Testis (tissue), 3 donors: ENCODE measurements around the gene PHRF1. TPM values are rescaled to one million over a fixed set of nuclear protein-coding genes. Genes with fewer than 3 reads are reported as not detected.

Experiments used
- DNase-seq: peaks from one replicate; pipeline ENCODE4 v3.0.0-alpha.2; 2019
- H3K27ac ChIP-seq, 2 donors: fragments of 200-600 bp; sonication (generic); one replicate each; pipeline ENCODE4 v1.5.1; 2019
- H3K27me3 ChIP-seq: fragments of 200-600 bp; sonication (generic); one replicate; pipeline ENCODE4 v1.5.1; 2019
- H3K36me3 ChIP-seq: fragments of 200-600 bp; sonication (generic); one replicate; pipeline ENCODE4 v1.5.1; 2017; ENCODE audit warnings: low read depth; ENCODE audit errors: missing control alignments
- H3K4me1 ChIP-seq: fragments of 200-600 bp; sonication (generic); one replicate; pipeline ENCODE4 v1.5.1; 2019
- H3K4me3 ChIP-seq, 2 donors: fragments of 200-600 bp; sonication (generic); one replicate each; pipeline ENCODE4 v1.5.1; 2017 to 2019
- H3K9me3 ChIP-seq: fragments of 200-600 bp; sonication (generic); one replicate; pipeline ENCODE4 v1.5.1; 2017
- POLR2A ChIP-seq: fragments of 450-650 bp; IDR thresholded peaks from one replicate; pipeline ENCODE4 v1.6.1; 2017; ENCODE audit warnings: antibody characterized with exemption, mild to moderate bottlenecking, moderate library complexity
- WGBS, 2 donors: methylation state at CpG; one replicate each; pipeline ENCODE4 v1.1.5; 2018; 5-methylcytosine and 5-hydroxymethylcytosine counted together
- intact Hi-C: fragments of 100-400 bp; cut with DNase I; formaldehyde crosslinking; loops from one replicate; pipeline ENCODE4 v1.15.1; 2023; ENCODE audit warnings: low total_unique reads
- polyA plus RNA-seq: library from polyadenylated mRNA; stranded (reverse); fragments of 350-450 nt; fragmentation: Illumina TruSeq; extraction: RNeasy Lipid Tissue Mini Kit (QIAGEN cat#74804); gene quantifications from one replicate; pipeline ENCODE4 v1.2.3, GENCODE V29; 2014; ENCODE audit warnings: low read depth, low replicate concordance; ENCODE audit not compliant: insufficient read depth
- total RNA-seq, 2 donors: library from RNA; depleted of rRNA; stranded (reverse); fragments of >200 nt; gene quantifications; one replicate each; pipeline ENCODE4 v1.2.3, GENCODE V29; 2016
- TF ChIP-seq, protein P1 (sequence below), 3 experiments: fragments of 450-650 bp in 2 of 3; fragments of 200-600 bp in 1 of 3; sonication (generic) in 1 of 3; IDR thresholded peaks; one replicate each; pipeline ENCODE4 v1.5.1; 2016 to 2019; ENCODE audit warnings: antibody characterized with exemption in 3 of 3, mild to moderate bottlenecking in 2 of 3, moderate library complexity in 1 of 3

The PHRF1 gene
- total and polyA plus RNA-seq, 3 donors from 2014 or later, result 30.2 to 74.4 (median 62.9) TPM

DNA sequence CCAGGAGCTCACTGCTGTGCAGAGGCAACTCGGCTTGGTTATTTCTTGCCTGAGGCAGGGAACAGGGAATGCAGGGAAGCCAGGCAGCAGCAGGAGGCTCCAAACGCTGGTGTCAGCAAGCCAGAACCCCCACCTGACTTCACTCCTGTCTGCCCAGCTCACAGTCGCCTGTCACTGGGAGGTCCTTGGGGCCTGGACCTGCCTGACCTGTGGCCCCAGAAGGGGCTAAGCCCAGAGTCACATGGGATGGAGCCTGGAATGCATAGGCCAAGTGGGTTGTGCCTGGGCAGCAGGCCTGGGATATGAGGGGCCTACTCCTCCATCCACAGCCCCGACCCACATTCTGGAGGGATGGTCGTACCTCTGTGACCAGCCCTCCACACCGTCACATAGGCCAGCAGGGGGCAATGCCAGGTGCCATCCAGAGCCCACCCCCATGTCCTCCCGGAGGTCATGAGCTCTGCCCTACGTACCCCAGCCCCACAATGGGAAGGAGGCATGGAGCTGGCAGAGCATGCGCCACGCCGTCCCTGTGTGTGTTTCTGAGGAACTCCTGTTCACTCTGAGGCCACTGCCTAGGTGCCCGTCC lies 10.3 kb upstream of the PHRF1 start:
- intact Hi-C loops, result no loop called here
- Histone ChIP-seq H3K9me3 (no peaks in the 10 kb centered on the region), H3K27ac (no peak overlapping the region), H3K4me3 (no peak overlapping the region), H3K36me3 (no peaks in the 10 kb centered on the region), H3K27me3 (no peaks in the 10 kb centered on the region), H3K4me1 (peaks cover 14% of the 10 kb centered on the region)
- DNase-seq, result no peak
- WGBS, 2 donors, result 88 to 93% methylated on average over 3 to 11 of the region's 12 CpGs
- TF ChIP-seq, protein P1, sequence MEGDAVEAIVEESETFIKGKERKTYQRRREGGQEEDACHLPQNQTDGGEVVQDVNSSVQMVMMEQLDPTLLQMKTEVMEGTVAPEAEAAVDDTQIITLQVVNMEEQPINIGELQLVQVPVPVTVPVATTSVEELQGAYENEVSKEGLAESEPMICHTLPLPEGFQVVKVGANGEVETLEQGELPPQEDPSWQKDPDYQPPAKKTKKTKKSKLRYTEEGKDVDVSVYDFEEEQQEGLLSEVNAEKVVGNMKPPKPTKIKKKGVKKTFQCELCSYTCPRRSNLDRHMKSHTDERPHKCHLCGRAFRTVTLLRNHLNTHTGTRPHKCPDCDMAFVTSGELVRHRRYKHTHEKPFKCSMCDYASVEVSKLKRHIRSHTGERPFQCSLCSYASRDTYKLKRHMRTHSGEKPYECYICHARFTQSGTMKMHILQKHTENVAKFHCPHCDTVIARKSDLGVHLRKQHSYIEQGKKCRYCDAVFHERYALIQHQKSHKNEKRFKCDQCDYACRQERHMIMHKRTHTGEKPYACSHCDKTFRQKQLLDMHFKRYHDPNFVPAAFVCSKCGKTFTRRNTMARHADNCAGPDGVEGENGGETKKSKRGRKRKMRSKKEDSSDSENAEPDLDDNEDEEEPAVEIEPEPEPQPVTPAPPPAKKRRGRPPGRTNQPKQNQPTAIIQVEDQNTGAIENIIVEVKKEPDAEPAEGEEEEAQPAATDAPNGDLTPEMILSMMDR (IDR thresholded peaks at IDR 0.05), result no peak
- no peak for TF ChIP-seq POLR2A

DNA sequence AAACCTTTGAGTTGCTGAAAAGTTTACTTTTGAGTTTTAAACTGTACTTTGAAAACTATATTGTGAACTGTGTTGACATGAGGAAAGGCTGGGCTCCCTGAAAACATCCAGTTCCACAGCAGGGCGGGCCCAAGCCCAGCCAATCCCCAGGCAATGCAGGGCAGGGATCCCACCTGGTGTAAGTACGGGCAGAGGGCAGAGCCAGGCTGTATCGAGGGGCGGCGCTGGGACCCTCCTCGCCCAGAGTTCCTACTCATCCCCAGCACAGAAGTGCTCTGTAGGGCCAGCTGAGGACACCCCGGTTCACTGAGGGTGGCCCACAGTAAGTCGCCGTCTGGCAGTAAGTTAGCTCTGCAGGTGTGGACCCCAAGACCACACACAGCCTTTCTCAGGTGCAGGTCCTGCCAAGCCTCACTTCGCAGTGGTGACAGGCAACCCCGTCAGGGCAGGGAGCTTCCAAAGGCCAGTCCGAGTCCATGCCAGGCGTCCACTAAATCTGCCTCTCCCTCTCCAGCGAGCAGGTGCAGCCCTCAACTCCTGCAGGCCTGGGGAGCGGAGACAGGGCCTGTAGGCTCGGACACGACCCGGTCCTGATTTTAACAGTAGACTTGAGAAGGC lies 9.2 kb upstream of the PHRF1 start:
- TF ChIP-seq, protein P1 (IDR thresholded peaks at IDR 0.05), result no peak
- TF ChIP-seq POLR2A, result no peak
- peaks cover 14% of the 10 kb centered on the region for H3K4me1 ChIP-seq
- no peak for DNase-seq
- H3K9me3 ChIP-seq, result no peaks in the 10 kb centered on the region
- H3K27ac ChIP-seq, result no peak overlapping the region
- intact Hi-C loops, result no loop called here
- 85 to 92% methylated on average over 11 to 18 of the region's 18 CpGs for WGBS, 2 donors
- H3K27me3 ChIP-seq, result no peaks in the 10 kb centered on the region
- H3K36me3 ChIP-seq, result no peaks in the 10 kb centered on the region
- H3K4me3 ChIP-seq, result no peak overlapping the region

DNA sequence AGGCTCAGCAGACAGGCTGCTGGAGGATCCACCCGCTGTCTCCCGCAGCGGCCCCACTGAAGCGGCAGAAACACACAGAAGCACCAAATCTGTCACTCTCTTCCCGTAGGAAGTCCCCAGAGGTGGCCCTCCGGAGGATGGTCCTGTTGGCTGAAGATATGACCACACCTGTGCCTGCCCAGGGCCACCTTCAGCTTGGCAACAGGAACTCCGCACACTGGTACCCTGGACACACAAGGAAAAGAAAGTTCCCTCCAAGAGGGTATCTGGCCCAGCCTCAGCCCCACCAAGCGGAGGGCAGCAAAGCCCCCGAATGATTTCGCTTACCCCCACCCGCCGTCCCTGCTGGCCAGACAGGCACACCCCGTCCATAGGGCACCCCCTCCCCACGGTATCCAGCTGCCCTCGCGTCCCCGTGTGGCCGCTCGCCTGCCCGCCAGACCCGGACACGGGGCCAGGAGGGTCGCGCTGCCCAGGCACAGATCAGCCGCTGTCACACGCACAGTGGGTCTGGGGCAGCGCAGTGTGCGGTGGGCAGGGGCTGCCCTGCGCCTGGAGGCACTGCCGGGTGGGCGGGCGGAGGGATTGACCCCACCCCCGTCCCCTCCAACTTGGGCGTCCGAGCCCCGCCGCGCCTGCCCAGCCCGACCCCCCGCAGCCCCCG lies 8.5 kb upstream of the PHRF1 start:
- Histone ChIP-seq H3K9me3 (no peaks in the 10 kb centered on the region), H3K4me3 (peak overlapping the region; percentile 59 to 61), H3K27ac (peak overlapping the region; percentile 68 to 87), H3K4me1 (peaks cover 14% of the 10 kb centered on the region), H3K27me3 (no peaks in the 10 kb centered on the region), H3K36me3 (no peaks in the 10 kb centered on the region)
- DNase-seq, result no peak
- intact Hi-C loops, result no loop called here
- 20 to 55% methylated on average over 9 to 33 of the region's 41 CpGs for WGBS, 2 donors
- TF ChIP-seq, protein P1 (IDR thresholded peaks at IDR 0.05), result no peak
- TF ChIP-seq POLR2A, result no peak

DNA sequence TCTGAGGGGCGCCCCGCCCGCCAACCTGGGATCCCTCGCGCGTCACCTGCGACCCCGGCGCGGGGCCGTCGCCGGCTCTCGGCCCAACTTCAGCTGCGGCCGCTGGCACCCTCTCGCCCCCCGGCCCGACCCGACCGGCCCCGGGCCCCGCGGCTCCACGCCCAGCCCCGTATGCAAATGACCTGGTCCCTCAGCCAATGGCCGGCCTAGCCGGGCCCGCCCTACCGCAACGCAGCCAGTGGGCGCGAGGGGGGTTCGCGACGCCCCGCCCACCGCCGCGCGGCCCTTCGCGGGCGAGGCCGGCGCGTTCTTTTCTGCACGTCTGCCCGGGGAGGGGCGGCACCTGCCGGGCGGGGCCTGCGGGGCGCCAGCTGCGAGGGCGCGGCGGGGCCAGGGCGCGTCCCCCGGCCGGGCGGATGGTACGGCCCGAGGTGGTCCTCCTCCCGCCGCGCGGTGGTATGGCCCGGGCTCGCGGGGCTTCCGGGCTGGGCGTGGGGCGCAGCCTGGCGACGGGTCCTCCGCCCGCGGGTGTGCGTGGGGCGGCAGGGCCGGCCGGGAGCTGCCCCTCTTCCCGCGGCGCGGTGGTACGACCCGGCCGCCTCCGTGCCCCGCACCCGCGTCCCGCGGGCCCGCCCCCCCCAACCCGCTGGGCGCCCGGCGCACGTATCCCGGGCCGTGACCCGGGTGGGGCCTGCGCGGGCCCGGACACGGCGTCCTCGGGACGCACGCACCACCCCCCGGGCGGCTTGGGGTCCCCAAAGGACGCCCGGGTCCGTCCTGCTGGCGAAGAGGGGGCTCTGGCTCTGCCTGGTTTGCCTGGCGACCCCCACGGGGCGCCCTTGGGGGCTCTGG lies 7.7 kb upstream of the PHRF1 start:
- no peaks in the 10 kb centered on the region for H3K27me3 ChIP-seq
- DNase-seq, result peak; percentile 94
- no peaks in the 10 kb centered on the region for H3K9me3 ChIP-seq
- H3K4me3 ChIP-seq, result peak overlapping the region; percentile 61 to 69
- TF ChIP-seq POLR2A, result no peak
- TF ChIP-seq, protein P1 (IDR thresholded peaks at IDR 0.05), result peak in 1 of 3 experiments; percentile 8
- 0% methylated on average over 64 of the region's 123 CpGs; no CpG with 5 or more reads in 1 of the 2 donors for WGBS, 2 donors
- intact Hi-C loops, result no loop called here
- no peaks in the 10 kb centered on the region for H3K36me3 ChIP-seq
- H3K4me1 ChIP-seq, result peaks cover 21% of the 10 kb centered on the region
- peak overlapping the region; percentile 86 to 87 for H3K27ac ChIP-seq
